CD8-positive, alpha-beta T cell (primary cell): ENCODE results near the gene METTL15. TPM values are rescaled to one million over a fixed set of nuclear protein-coding genes. Genes with fewer than 3 reads are reported as not detected.

Source experiments
- total RNA-seq, 46 experiments: library from RNA in 2 of 46; stranded (reverse) in 2 of 46; gene quantifications; one replicate each; pipeline ENCODE4 v1.2.3 and lab custom pipeline; 2021 to 2026

Gene METTL15
- total RNA-seq, 2 experiments from 2014 or later: 2.8 to 3.7 TPM

Other genes with a start within 250 kb of the METTL15 start
- 1 to 10 TPM; 1.5 to 2.6 TPM for gene KIF18A, start 232 bp upstream of the METTL15 start, total RNA-seq